K562 (cell line): ENCODE data around the gene ICAM3. TPM values are rescaled to one million over a fixed set of nuclear protein-coding genes. Genes with fewer than 3 reads are reported as not detected.

ENCODE experiments used
- ATF1 ChIP-seq, 2 experiments: fragments of 450-650 bp in 1 of 2; IDR thresholded peaks; 2 replicates each; pipeline ENCODE4 v1.6.1; 2016; ENCODE audit warnings: missing compliant biosample characterization in 1 of 2, missing genetic modification characterization in 1 of 2
- E2F4 ChIP-seq: sonication (generic); formaldehyde crosslinking; IDR thresholded peaks from 2 replicates; pipeline ENCODE4 v1.8.0; 2022; ENCODE audit warnings: mild to moderate bottlenecking, low read depth, missing genetic modification reagents
- FOXJ3 ChIP-seq: sonication (generic); formaldehyde crosslinking; IDR thresholded peaks from 2 replicates; pipeline ENCODE4 v1.4.0; 2020; ENCODE audit warnings: mild to moderate bottlenecking, missing genetic modification reagents
- GABPA ChIP-seq: fragments of 200-800 bp; sonication (Bioruptor generic); conservative IDR thresholded peaks from 2 replicates; pipeline ENCODE4 v1.6.1; 2016; ENCODE audit warnings: low read depth, missing genetic modification characterization, missing compliant biosample characterization
- HDAC3 ChIP-seq: fragments of 450-650 bp; IDR thresholded peaks from 2 replicates; pipeline ENCODE4 v1.6.1; 2018; ENCODE audit warnings: borderline replicate concordance, mild to moderate bottlenecking, moderate library complexity; ENCODE audit not compliant: partially characterized antibody
- KAT7 ChIP-seq: sonication (generic); formaldehyde crosslinking; IDR thresholded peaks from 2 replicates; pipeline ENCODE4 v1.8.0; 2022; ENCODE audit warnings: missing genetic modification reagents, mild to moderate bottlenecking, borderline replicate concordance
- MAFG ChIP-seq: fragments of 450-650 bp; conservative IDR thresholded peaks from 2 replicates; pipeline ENCODE4 v1.6.1; 2016; ENCODE audit warnings: missing genetic modification characterization, missing compliant biosample characterization
- NFE2 ChIP-seq: IDR thresholded peaks from 2 replicates; pipeline ENCODE4 v1.6.1; 2014; ENCODE audit warnings: antibody characterized with exemption, low read depth
- NRF1 ChIP-seq, 2 experiments: fragments of 450-650 bp; IDR thresholded peaks in 1 of 2; conservative IDR thresholded peaks in 1 of 2; 2 replicates each; pipeline ENCODE4 v1.6.1; 2014; ENCODE audit warnings: mild to moderate bottlenecking in 2 of 2
- PBX2 ChIP-seq, 2 experiments: IDR thresholded peaks in 1 of 2; conservative IDR thresholded peaks in 1 of 2; 2 replicates each; pipeline ENCODE4 v1.6.1; 2016; ENCODE audit warnings: low read depth in 2 of 2, mild to moderate bottlenecking in 1 of 2, missing compliant biosample characterization in 1 of 2, missing genetic modification characterization in 1 of 2, moderate library complexity in 1 of 2
- ZNF778 ChIP-seq: fragments of 450-650 bp; formaldehyde crosslinking; IDR thresholded peaks from 2 replicates; pipeline ENCODE4 v1.4.0; 2020; ENCODE audit warnings: mild to moderate bottlenecking, moderate library complexity
- polyA plus RNA-seq, 8 experiments: library from polyadenylated mRNA; depleted of rRNA in 4 of 8; stranded (reverse) in 5 of 8; unstranded in 3 of 8; fragments of >200 nt; fragmentation: Nextera tagmentation in 2 of 8; fragmentation: Illumina TruSeq in 1 of 8; extraction: Ambion mirVana in 2 of 8; extraction: Trizol in 1 of 8; gene quantifications; 2 replicates each; pipeline versions ENCODE4 v1.2.1 to v1.2.3, GENCODE V29; 2011 to 2014; ENCODE audit warnings: inconsistent platforms in 1 of 8, missing spikeins in 1 of 8
- total RNA-seq, 7 experiments: library from RNA; depleted of rRNA in 6 of 7; stranded (reverse); fragments of >200 nt in 6 of 7; fragmentation: Illumina TruSeq in 2 of 7; extraction: Trizol in 2 of 7; gene quantifications; 2 replicates each; pipeline versions ENCODE4 v1.2.1 to v1.2.3, GENCODE V29; 2011 to 2021; ENCODE audit warnings: low replicate concordance in 1 of 7
- TF ChIP-seq, protein P1 (sequence below): fragments of 250-450 bp; sonication (Bioruptor Pico); IDR thresholded peaks from 2 replicates; pipeline ENCODE4 v1.5.0; 2021
- TF ChIP-seq, protein P2 (sequence below): IDR thresholded peaks from 3 replicates; pipeline ENCODE4 v1.6.1; 2011; ENCODE audit warnings: borderline replicate concordance, mild to moderate bottlenecking; ENCODE audit not compliant: insufficient read length, insufficient read depth

ICAM3 gene
- total and polyA plus RNA-seq, 9 of the 15 experiments (the other 6 are each of a cell fraction or from before 2014, with no cell fraction given), result 6.5 to 39.5 (median 24.2) TPM

- TF ChIP-seq PBX2 (CRISPR knock-in tag; IDR thresholded peaks at IDR 0.05; ENCODE audit: low read depth), result no peak
- peak; percentile 53; the same call in 1 of the 2 replicates for TF ChIP-seq PBX2 (tag; conservative IDR thresholded peaks at IDR 0.05; ENCODE audit: low read depth)
- peak; percentile 61 to 69 for TF ChIP-seq NRF1 (conservative IDR thresholded peaks at IDR 0.05 in 1 of 2, IDR thresholded peaks at IDR 0.05 in 1 of 2)
- TF ChIP-seq HDAC3, result no peak
- no peak for TF ChIP-seq KAT7
- no peak for TF ChIP-seq GABPA (tag)
- TF ChIP-seq FOXJ3, result peak; percentile 73
- peak; percentile 90 for TF ChIP-seq NFE2
- peak; percentile 75 for TF ChIP-seq MAFG (tag)
- TF ChIP-seq, protein P1, sequence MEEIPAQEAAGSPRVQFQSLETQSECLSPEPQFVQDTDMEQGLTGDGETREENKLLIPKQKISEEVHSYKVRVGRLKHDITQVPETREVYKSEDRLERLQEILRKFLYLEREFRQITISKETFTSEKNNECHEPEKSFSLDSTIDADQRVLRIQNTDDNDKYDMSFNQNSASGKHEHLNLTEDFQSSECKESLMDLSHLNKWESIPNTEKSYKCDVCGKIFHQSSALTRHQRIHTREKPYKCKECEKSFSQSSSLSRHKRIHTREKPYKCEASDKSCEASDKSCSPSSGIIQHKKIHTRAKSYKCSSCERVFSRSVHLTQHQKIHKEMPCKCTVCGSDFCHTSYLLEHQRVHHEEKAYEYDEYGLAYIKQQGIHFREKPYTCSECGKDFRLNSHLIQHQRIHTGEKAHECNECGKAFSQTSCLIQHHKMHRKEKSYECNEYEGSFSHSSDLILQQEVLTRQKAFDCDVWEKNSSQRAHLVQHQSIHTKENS (CRISPR knock-in tag), result no peak
- no peak for TF ChIP-seq ATF1 (CRISPR knock-in tag; IDR thresholded peaks at IDR 0.05)
- TF ChIP-seq ATF1 (tag; IDR thresholded peaks at IDR 0.05), result peak; percentile 68; the same call in 1 of the 2 replicates
- TF ChIP-seq ZNF778 (CRISPR knock-in tag), result no peak
- TF ChIP-seq E2F4 (CRISPR knock-in tag), result no peak
- TF ChIP-seq, protein P2, sequence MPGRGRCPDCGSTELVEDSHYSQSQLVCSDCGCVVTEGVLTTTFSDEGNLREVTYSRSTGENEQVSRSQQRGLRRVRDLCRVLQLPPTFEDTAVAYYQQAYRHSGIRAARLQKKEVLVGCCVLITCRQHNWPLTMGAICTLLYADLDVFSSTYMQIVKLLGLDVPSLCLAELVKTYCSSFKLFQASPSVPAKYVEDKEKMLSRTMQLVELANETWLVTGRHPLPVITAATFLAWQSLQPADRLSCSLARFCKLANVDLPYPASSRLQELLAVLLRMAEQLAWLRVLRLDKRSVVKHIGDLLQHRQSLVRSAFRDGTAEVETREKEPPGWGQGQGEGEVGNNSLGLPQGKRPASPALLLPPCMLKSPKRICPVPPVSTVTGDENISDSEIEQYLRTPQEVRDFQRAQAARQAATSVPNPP, result no peak
These were observed 7.1 kb upstream of the ICAM3 start (continued) for GRCh38 chr19:10346509-10346908.
